Activated T-cell treated with anti-CD3 and anti-CD28 coated beads, Interleukin-2, amount 50 U/mL, for 48 hours (primary cell): ENCODE measurements around the gene FBN1.

Source experiments
- DNase-seq, 2 experiments: peaks; one replicate each; pipeline ENCODE4 v3.0.0-alpha.2; 2020

The FBN1 gene

GRCh38 chr15:48547286-48547685 is 98.2 kb downstream of the FBN1 start:
- no peak for DNase-seq

GRCh38 chr15:48546296-48546695 is 99.2 kb downstream of the FBN1 start:
- DNase-seq = no peak

GRCh38 chr15:48544778-48545177 is 100.7 kb downstream of the FBN1 start:
- DNase-seq = no peak

GRCh38 chr15:48541341-48542278 is 103.9 kb downstream of the FBN1 start:
- no peak for DNase-seq

GRCh38 chr15:48540756-48541155 is 104.8 kb downstream of the FBN1 start:
- no peak for DNase-seq

GRCh38 chr15:48538941-48539340 is 106.6 kb downstream of the FBN1 start:
- no peak for DNase-seq

GRCh38 chr15:48537271-48538113 is 108.0 kb downstream of the FBN1 start:
- no peak for DNase-seq

GRCh38 chr15:48536681-48537091 is 108.8 kb downstream of the FBN1 start:
- no peak for DNase-seq

- no peak for DNase-seq
These were observed 111.5 kb downstream of the FBN1 start for GRCh38 chr15:48533982-48534381.

- DNase-seq = no peak
These were observed 112.6 kb downstream of the FBN1 start for GRCh38 chr15:48532946-48533345.

GRCh38 chr15:48530528-48530927 is 115.0 kb downstream of the FBN1 start:
- DNase-seq = no peak

- DNase-seq = no peak
These were observed 116.6 kb downstream of the FBN1 start for GRCh38 chr15:48528921-48529320.

- DNase-seq = no peak
These were observed 118.0 kb downstream of the FBN1 start for GRCh38 chr15:48527517-48527916.

GRCh38 chr15:48522911-48523310 is 122.6 kb downstream of the FBN1 start:
- no peak for DNase-seq

GRCh38 chr15:48522123-48522522 is 123.4 kb downstream of the FBN1 start:
- DNase-seq = no peak

- DNase-seq = no peak
These were observed 124.9 kb downstream of the FBN1 start for GRCh38 chr15:48520376-48521155.

GRCh38 chr15:48516121-48516520 is 129.4 kb downstream of the FBN1 start:
- DNase-seq = no peak

- DNase-seq = no peak
These were observed 130.0 kb downstream of the FBN1 start for GRCh38 chr15:48515500-48515899.

GRCh38 chr15:48514103-48514816 is 131.2 kb downstream of the FBN1 start:
- DNase-seq = no peak

- no peak for DNase-seq
These were observed 134.5 kb downstream of the FBN1 start for GRCh38 chr15:48510976-48511375.

GRCh38 chr15:48507416-48508065 is 138.0 kb downstream of the FBN1 start:
- no peak for DNase-seq

- DNase-seq = no peak
These were observed 140.4 kb downstream of the FBN1 start for GRCh38 chr15:48505067-48505466.
